GM12891 (cell line): ENCODE measurements around the gene NABP2.

Source experiments
- POLR2A ChIP-seq: IDR thresholded peaks from 2 replicates; pipeline ENCODE4 v1.6.1; 2011; ENCODE audit warnings: low read depth, low read length, control low read depth
- POLR2AphosphoS5 ChIP-seq: IDR thresholded peaks from 2 replicates; pipeline ENCODE4 v1.6.1; 2011; ENCODE audit warnings: low read depth, low read length, control low read depth

DNA sequence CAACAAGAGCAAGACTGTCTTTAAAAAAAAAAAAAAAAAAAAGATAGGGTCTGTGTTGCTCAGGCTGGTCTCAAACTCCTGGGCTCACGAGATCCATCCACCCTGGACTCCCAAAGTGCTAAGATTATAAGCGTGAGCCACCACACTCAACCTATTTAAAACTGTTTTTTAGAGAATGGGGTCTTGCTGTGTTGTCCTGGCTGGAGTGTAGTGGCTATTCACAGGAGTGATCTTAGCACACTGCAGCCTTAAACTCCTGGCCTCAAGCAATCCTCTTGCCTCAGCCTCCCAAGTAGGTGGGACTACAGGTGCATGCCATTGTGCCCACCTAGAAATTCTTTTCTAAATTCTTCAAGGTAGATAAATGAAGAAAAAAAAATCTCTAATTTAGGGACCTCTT lies 50.2 kb downstream of the NABP2 start:
- no peak for TF ChIP-seq POLR2AphosphoS5
- no peak for TF ChIP-seq POLR2A
